Measurements from ENCODE around the gene SLC25A30. TPM values are rescaled to one million over a fixed set of nuclear protein-coding genes. Genes with fewer than 3 reads are reported as not detected.

SLC25A30 gene
- total RNA-seq, 2 donors from 2014 or later = 9.9 to 12.4 TPM

DNA sequence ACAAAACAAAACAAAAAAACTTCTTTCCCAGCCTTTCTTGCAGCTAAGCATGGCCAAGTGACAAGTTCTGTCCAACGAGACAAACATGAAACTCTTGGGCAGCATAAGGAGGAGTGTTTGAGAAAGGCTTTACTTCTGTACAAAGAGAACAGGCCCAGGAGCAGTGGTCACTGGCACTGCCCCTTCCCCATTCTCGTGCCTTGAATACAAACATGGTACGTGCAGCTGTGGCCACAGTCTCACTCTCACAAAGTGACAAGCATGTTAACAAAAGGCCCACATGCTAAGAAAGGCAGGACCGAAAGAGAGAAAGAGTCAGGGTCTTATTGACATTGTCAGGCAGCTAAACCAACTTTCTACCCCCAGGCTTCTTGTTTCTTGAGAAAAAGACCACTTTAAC lies 19.8 kb upstream of the SLC25A30 start:
- no peaks in the 10 kb centered on the region for H3K36me3 ChIP-seq (ENCODE audit: control insufficient read depth, insufficient read depth, low read length)
- Mint-ChIP-seq H3K36me3 (ENCODE audit: low read depth) (no peaks in the 10 kb centered on the region), H3K4me1 (peaks cover 16% of the 10 kb centered on the region), H3K27me3 (ENCODE audit: insufficient read depth) (no peaks in the 10 kb centered on the region), H3K27ac (no peak overlapping the region), H3K9me3 (no peaks in the 10 kb centered on the region), H3K4me3 (no peak overlapping the region)
- no peak overlapping the region for H3K4me3 ChIP-seq (ENCODE audit: low read length)
- peaks cover 3% of the 10 kb centered on the region for H3K4me1 ChIP-seq (ENCODE audit: control insufficient read depth, insufficient read depth, low read length)
- TF ChIP-seq, protein P1, sequence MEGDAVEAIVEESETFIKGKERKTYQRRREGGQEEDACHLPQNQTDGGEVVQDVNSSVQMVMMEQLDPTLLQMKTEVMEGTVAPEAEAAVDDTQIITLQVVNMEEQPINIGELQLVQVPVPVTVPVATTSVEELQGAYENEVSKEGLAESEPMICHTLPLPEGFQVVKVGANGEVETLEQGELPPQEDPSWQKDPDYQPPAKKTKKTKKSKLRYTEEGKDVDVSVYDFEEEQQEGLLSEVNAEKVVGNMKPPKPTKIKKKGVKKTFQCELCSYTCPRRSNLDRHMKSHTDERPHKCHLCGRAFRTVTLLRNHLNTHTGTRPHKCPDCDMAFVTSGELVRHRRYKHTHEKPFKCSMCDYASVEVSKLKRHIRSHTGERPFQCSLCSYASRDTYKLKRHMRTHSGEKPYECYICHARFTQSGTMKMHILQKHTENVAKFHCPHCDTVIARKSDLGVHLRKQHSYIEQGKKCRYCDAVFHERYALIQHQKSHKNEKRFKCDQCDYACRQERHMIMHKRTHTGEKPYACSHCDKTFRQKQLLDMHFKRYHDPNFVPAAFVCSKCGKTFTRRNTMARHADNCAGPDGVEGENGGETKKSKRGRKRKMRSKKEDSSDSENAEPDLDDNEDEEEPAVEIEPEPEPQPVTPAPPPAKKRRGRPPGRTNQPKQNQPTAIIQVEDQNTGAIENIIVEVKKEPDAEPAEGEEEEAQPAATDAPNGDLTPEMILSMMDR (conservative IDR thresholded peaks at IDR 0.05) = no peak
- no peaks in the 10 kb centered on the region for H3K9me3 ChIP-seq (ENCODE audit: control insufficient read depth, low read length)
- no peaks in the 10 kb centered on the region for H3K27me3 ChIP-seq (ENCODE audit: control insufficient read depth, insufficient read depth, low read length, poor library complexity, severe bottlenecking)
- 57 to 91% methylated on average over 3 to 4 of the region's 4 CpGs for WGBS, 2 experiments (ENCODE audit: insufficient coverage in 1 of 2, insufficient read length in 1 of 2)
- peak overlapping the region; percentile 41 for H3K27ac ChIP-seq (ENCODE audit: low read depth, low read length)
- no peak for DNase-seq
- H3K9ac ChIP-seq (ENCODE audit: extremely low read depth, low read length, poor library complexity, severe bottlenecking) = no peak overlapping the region

DNA sequence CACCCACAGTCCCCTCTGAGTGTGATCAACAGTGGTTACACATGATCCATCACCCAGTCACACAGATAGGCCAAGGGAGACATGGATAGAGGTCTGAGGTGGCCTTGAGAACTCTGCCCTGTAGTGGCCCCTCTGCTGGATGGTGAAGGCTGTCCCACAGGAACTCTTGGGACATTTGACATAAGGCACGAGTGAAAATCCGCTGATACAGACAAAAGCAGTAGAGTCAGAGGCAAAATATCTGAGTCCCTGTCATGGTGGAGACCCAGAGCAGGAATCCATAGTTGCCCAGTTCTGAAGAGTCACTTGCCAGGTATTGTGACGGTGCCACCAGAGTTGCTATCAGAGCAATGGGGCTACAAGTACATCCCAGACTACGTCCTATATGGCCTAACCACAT lies 18.8 kb upstream of the SLC25A30 start:
- Histone ChIP-seq H3K4me1 (ENCODE audit: control insufficient read depth, insufficient read depth, low read length) (peaks cover 3% of the 10 kb centered on the region), H3K9me3 (ENCODE audit: control insufficient read depth, low read length) (no peaks in the 10 kb centered on the region), H3K9ac (ENCODE audit: extremely low read depth, low read length, poor library complexity, severe bottlenecking) (no peak overlapping the region), H3K4me3 (ENCODE audit: low read length) (no peak overlapping the region), H3K27me3 (ENCODE audit: control insufficient read depth, insufficient read depth, low read length, poor library complexity, severe bottlenecking) (no peaks in the 10 kb centered on the region), H3K27ac (ENCODE audit: low read depth, low read length) (no peak overlapping the region), H3K36me3 (ENCODE audit: control insufficient read depth, insufficient read depth, low read length) (no peaks in the 10 kb centered on the region)
- TF ChIP-seq, protein P1 (conservative IDR thresholded peaks at IDR 0.05) = no peak
- peaks cover 15% of the 10 kb centered on the region for H3K4me1 Mint-ChIP-seq
- WGBS, 2 experiments (ENCODE audit: insufficient coverage in 1 of 2, insufficient read length in 1 of 2) = 91 to 98% methylated on average over 4 of the region's 4 CpGs
- H3K4me3 Mint-ChIP-seq = no peak overlapping the region
- no peak for DNase-seq
- H3K36me3 Mint-ChIP-seq (ENCODE audit: low read depth) = no peaks in the 10 kb centered on the region
- H3K9me3 Mint-ChIP-seq = no peaks in the 10 kb centered on the region
- no peak overlapping the region for H3K27ac Mint-ChIP-seq
- no peaks in the 10 kb centered on the region for H3K27me3 Mint-ChIP-seq (ENCODE audit: insufficient read depth)

- WGBS, 2 experiments (ENCODE audit: insufficient coverage in 1 of 2, insufficient read length in 1 of 2) = 76 to 88% methylated on average over 4 to 9 of the region's 9 CpGs
- H3K9me3 Mint-ChIP-seq = no peaks in the 10 kb centered on the region
Measured at GRCh38 chr13:45436332-45436731, 18.2 kb upstream of the SLC25A30 start.

More at GRCh38 chr13:45436332-45436731, 18.2 kb upstream of the SLC25A30 start:
- TF ChIP-seq, protein P1 (conservative IDR thresholded peaks at IDR 0.05) = no peak
- Histone ChIP-seq H3K9ac (ENCODE audit: extremely low read depth, low read length, poor library complexity, severe bottlenecking) (no peak overlapping the region), H3K4me1 (ENCODE audit: control insufficient read depth, insufficient read depth, low read length) (no peaks in the 10 kb centered on the region), H3K27me3 (ENCODE audit: control insufficient read depth, insufficient read depth, low read length, poor library complexity, severe bottlenecking) (no peaks in the 10 kb centered on the region), H3K4me3 (ENCODE audit: low read length) (no peak overlapping the region), H3K27ac (ENCODE audit: low read depth, low read length) (no peak overlapping the region), H3K9me3 (ENCODE audit: control insufficient read depth, low read length) (no peaks in the 10 kb centered on the region), H3K36me3 (ENCODE audit: control insufficient read depth, insufficient read depth, low read length) (no peaks in the 10 kb centered on the region)
- Mint-ChIP-seq H3K4me3 (no peak overlapping the region), H3K36me3 (ENCODE audit: low read depth) (no peaks in the 10 kb centered on the region), H3K4me1 (peaks cover 10% of the 10 kb centered on the region), H3K27ac (no peak overlapping the region), H3K27me3 (ENCODE audit: insufficient read depth) (no peaks in the 10 kb centered on the region)
- DNase-seq = no peak

All from endodermal cell (in vitro differentiated cells).